ENCODE results near the gene RAF1. TPM values are rescaled to one million over a fixed set of nuclear protein-coding genes. Genes with fewer than 3 reads are reported as not detected.

The RAF1 gene
- total RNA-seq, 1 donor from 2014 or later: 90.3 TPM

DNA sequence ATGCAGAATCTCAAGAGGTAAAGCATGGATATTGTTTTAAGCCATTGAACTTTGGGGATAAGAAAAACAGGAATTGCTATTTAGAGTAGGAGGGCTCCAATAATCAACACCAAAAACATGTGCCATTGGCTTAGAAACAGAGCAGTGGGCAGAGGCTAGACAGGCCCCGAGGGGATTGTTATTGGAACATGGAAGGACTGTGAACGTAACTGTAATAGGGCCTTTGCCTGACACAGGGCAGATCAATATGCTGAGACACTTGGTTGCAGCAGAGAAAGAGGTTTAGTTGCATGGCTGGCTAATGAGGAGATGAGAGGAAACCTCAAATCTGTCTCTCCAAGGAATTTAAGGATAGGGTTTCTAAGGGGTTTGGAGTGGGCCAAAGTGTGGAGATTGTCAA is 36.9 kb upstream of the RAF1 start:
- TF ChIP-seq, protein P1, sequence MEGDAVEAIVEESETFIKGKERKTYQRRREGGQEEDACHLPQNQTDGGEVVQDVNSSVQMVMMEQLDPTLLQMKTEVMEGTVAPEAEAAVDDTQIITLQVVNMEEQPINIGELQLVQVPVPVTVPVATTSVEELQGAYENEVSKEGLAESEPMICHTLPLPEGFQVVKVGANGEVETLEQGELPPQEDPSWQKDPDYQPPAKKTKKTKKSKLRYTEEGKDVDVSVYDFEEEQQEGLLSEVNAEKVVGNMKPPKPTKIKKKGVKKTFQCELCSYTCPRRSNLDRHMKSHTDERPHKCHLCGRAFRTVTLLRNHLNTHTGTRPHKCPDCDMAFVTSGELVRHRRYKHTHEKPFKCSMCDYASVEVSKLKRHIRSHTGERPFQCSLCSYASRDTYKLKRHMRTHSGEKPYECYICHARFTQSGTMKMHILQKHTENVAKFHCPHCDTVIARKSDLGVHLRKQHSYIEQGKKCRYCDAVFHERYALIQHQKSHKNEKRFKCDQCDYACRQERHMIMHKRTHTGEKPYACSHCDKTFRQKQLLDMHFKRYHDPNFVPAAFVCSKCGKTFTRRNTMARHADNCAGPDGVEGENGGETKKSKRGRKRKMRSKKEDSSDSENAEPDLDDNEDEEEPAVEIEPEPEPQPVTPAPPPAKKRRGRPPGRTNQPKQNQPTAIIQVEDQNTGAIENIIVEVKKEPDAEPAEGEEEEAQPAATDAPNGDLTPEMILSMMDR (IDR thresholded peaks at IDR 0.05): no peak
- Mint-ChIP-seq H3K4me1 (ENCODE audit: unreplicated experiment) (no peaks in the 10 kb centered on the region), H3K27me3 (ENCODE audit: unreplicated experiment) (peaks cover 4% of the 10 kb centered on the region), H3K27ac (ENCODE audit: unreplicated experiment) (no peak overlapping the region), H3K9me3 (ENCODE audit: unreplicated experiment) (no peaks in the 10 kb centered on the region), H3K4me3 (ENCODE audit: unreplicated experiment) (no peak overlapping the region), H3K36me3 (ENCODE audit: unreplicated experiment) (no peaks in the 10 kb centered on the region)
- no peak for DNase-seq (ENCODE audit: extremely low spot score, unreplicated experiment)

DNA sequence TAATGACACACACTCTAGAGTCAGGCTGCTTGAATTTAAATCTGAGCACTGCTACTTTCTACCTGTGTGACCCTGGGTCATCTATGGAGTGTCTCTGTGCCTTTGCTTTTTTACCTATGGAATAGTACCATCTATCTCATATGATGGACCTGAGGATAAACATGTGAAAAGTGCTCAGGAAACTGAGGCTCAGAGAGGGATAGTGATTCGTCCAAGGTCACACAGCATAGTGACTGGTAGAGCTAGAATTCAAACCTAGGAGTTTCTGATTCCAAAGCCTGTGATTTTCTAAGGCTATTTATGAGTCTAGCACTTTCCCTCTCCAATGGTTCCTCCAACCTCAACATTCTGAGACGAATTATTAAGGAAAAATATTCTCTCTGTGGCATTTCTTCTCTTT is 32.0 kb upstream of the RAF1 start:
- Mint-ChIP-seq H3K4me1 (ENCODE audit: unreplicated experiment) (peaks cover 2% of the 10 kb centered on the region), H3K27me3 (ENCODE audit: unreplicated experiment) (no peaks in the 10 kb centered on the region), H3K27ac (ENCODE audit: unreplicated experiment) (no peak overlapping the region), H3K9me3 (ENCODE audit: unreplicated experiment) (no peaks in the 10 kb centered on the region), H3K36me3 (ENCODE audit: unreplicated experiment) (no peaks in the 10 kb centered on the region), H3K4me3 (ENCODE audit: unreplicated experiment) (no peak overlapping the region)
- no peak for DNase-seq (ENCODE audit: extremely low spot score, unreplicated experiment)
- TF ChIP-seq, protein P1 (IDR thresholded peaks at IDR 0.05): no peak

DNA sequence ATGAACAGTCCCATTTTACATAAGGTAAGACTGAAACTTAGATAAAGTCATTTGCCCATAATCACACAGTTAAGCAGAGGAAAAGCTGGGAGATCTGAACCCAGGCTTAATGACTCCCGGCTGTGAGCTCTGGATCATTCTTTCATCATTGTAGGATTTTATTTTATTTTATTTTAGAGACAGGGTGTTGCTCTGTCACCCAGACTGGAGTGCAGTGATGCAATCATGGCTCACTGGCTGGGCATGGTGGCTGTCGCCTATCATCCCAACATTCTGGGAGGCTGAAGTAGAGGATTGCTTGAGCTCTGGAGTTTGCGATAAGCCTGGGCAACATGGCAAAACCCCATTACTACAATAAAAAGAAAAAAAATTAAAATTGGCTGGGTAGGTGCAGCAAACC is 31.2 kb upstream of the RAF1 start:
- no peak overlapping the region for H3K27ac Mint-ChIP-seq (ENCODE audit: unreplicated experiment)
- H3K36me3 Mint-ChIP-seq (ENCODE audit: unreplicated experiment): no peaks in the 10 kb centered on the region
- no peak overlapping the region for H3K4me3 Mint-ChIP-seq (ENCODE audit: unreplicated experiment)
- TF ChIP-seq, protein P1 (IDR thresholded peaks at IDR 0.05): no peak
- H3K27me3 Mint-ChIP-seq (ENCODE audit: unreplicated experiment): no peaks in the 10 kb centered on the region
- DNase-seq (ENCODE audit: extremely low spot score, unreplicated experiment): no peak
- H3K9me3 Mint-ChIP-seq (ENCODE audit: unreplicated experiment): no peaks in the 10 kb centered on the region
- peaks cover 2% of the 10 kb centered on the region for H3K4me1 Mint-ChIP-seq (ENCODE audit: unreplicated experiment)

DNA sequence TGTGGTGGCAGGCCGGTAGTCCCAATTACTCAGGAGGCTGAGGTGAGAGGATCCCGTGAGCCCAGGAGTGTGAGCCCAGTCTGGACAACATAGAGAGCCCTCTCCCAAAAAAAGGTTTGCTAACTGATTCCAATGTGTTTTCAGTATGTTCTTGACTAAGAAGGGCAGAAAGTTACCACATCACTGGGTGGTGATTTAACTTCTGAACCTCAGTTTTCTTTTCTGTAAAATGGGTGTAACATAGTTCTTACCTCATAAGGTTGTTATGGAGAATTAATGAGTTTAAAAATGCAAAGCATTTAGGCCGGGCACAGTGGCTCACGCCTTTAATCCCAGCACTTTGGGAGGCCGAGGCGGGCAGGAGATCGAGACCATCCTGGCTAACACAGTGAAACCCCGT is 28.5 kb upstream of the RAF1 start:
- Mint-ChIP-seq H3K27me3 (ENCODE audit: unreplicated experiment) (no peaks in the 10 kb centered on the region), H3K36me3 (ENCODE audit: unreplicated experiment) (no peaks in the 10 kb centered on the region), H3K27ac (ENCODE audit: unreplicated experiment) (no peak overlapping the region), H3K4me1 (ENCODE audit: unreplicated experiment) (peaks cover 2% of the 10 kb centered on the region), H3K4me3 (ENCODE audit: unreplicated experiment) (no peak overlapping the region), H3K9me3 (ENCODE audit: unreplicated experiment) (no peaks in the 10 kb centered on the region)
- no peak for DNase-seq (ENCODE audit: extremely low spot score, unreplicated experiment)
- TF ChIP-seq, protein P1 (IDR thresholded peaks at IDR 0.05): no peak

DNA sequence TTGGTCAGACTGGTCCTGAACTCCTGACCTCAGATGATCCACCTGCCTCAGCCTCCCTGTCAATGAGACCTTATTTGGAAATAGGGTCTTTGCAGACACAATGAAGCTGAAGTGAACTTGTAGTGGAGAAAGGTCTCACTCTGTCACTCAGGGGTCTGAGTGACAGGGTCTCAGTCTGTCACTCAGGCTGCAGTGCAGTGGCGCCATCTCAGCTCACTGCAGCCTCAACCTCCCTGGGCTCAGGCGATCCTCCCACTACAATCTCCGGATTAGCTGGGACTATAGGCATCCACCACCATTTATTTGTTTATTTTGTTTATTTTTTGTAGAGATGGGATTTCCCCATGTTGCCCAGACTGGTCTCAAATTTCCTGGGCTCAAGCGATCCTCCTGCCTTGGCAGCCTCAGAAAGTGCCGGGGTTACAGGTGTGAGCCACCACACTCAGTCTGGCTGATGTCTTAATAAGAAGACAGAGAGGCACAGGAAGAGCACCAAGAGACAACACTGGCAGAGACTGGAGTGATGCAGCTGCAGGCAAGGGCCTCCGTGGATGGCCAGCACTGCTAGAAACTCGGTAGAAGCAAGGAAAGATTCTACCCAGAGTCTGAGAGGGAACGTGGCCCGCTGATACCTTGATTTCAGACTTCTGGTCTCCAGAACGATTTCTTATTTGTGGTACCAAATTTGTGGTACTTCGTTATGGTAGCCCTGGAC is 26.2 kb upstream of the RAF1 start:
- Mint-ChIP-seq H3K4me3 (ENCODE audit: unreplicated experiment) (no peak overlapping the region), H3K27ac (ENCODE audit: unreplicated experiment) (no peak overlapping the region), H3K27me3 (ENCODE audit: unreplicated experiment) (no peaks in the 10 kb centered on the region), H3K36me3 (ENCODE audit: unreplicated experiment) (no peaks in the 10 kb centered on the region), H3K9me3 (ENCODE audit: unreplicated experiment) (no peaks in the 10 kb centered on the region), H3K4me1 (ENCODE audit: unreplicated experiment) (peaks cover 2% of the 10 kb centered on the region)
- TF ChIP-seq, protein P1 (IDR thresholded peaks at IDR 0.05): no peak
- DNase-seq (ENCODE audit: extremely low spot score, unreplicated experiment): no peak
